ENCODE results near the gene PDE2A.

PDE2A gene

DNA sequence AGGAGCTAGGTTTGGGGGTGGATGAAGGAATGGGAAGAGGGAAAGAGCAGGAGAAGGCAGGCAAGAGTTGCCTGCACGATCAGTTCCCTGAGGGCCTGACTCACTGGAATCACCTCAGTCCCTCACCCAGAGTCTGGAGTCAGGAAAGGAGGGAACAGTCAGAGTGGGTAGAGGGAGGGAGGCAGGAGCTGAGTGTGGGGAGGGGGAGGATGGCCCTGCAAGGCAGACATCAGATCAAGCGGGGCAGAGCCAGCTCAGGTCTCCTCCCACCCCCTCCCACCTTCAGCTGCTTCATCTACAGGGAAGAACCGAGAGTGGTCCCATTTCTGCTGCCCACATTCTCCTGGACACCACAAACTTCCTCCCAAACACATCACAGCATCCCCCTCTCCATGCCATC is 58.9 kb downstream of the PDE2A start:
- DNase-seq (ENCODE audit: low spot score) = peak; percentile 53

DNA sequence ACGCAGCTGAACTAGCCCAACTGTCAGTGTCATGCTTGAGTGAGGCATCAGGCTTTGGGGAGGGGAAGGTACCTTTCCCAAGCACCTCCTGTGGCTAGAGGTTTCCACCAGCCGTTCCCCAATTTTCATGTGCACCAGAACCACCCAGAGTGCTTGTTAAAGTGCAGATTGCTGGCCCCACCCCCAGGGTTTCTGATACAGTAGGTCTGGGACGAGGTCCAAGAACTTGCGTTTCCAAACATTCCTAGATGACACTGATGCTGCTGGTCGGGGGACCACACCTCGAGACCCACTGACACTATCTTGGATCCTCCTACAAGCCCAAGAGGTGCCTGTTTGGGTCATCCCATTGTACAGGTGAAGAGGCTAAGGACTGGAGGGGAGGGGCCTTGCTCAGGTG is 59.8 kb downstream of the PDE2A start:
- no peak for DNase-seq (ENCODE audit: low spot score)

DNA sequence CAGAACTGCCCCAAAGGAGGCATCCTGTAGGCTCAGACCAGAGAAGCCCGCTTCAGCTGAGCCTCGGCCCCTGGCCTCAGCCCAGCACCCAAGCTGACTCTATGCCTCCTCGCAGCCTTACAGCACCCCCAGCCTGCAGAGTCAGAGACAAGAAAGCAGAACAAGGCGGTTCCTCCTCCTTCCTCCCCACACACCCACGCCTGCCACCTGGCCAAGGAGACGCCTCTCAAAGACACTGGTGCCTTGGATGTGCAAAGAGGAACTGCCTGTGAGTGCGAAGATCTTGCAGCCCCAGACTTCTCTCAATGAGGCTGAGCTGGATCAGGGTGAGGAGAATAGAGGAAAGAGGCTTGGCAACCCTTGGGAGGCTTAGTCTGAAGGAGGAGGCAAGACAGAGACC is 60.2 kb downstream of the PDE2A start:
- no peak for DNase-seq (ENCODE audit: low spot score)

DNA sequence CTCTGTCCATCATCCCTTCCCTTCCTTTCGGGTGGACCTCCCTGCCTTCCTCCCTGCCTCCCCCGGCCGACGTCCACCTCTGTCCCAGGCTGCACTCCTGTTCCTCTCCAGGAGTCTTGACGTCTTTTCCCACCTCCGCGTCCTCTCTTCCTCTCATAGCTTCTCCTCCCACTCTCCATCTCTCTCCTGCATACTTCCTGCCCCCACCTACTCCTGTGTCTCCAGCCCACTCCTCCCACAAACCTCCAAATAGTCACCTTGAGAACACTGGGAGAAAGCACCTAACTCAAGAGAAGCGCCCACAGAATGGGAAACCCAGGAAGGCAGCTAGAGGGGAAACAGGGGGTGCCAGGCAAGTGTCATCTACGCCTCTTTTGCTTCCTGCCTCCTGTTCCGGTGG is 60.8 kb downstream of the PDE2A start:
- no peak for DNase-seq (ENCODE audit: low spot score)

DNA sequence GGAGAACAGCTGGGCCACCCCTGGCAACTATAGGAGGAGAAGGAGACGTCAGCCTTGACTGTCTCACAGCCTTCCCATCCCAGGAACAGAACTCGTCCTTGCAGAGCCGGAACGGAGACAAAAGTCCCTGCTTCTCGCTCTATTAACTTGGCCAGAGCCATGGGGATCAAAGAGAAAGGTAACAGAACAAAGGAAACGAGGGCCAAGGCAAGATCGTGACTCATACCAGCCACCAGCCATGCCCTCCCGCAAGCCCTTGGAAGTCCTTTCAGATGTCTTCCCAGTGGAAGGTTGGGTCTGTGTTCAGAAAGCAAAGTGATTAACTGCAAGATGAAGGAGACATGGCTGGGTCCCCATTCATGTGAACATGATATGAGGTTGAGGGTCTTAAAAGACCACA is 64.7 kb downstream of the PDE2A start:
- DNase-seq (ENCODE audit: low spot score) = no peak

DNA sequence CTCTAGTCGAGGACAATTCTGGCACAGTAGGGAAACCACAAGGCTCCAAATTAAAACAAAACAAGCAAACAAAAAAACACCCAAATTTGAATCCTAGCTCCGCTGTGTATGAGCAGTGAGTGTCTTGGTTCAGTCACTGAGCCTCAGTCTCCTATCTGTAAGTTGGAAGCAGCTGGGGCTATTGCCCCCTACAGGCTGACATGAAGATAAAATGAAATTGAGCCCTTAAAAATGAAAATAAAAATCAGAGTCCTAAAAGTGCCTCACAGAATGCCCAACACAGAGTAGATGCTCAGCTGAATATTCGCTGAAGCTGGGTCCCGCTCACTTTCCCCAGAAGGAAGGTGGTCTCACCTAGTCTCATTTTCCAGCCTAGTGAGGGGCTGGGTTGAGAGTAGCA is 65.2 kb downstream of the PDE2A start:
- no peak for DNase-seq (ENCODE audit: low spot score)

DNA sequence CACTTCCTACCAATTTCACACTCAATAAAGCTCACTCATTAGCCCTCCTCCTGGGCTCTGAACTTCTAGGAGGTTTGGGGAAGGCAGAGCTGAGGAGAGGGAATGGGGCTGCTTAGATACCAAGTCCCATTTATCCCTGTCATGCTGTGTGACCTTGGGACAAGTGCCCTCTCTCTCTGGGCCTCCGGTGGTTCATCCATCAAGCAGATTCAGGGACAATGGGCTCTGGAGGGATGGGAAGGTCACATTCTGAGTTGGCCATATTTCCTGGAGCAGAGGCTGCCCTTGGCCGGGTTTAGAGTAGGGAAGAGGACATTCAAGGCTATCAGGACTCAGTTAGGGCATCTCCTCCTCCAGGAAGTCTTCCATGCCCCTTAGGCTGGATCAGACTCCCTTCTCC is 66.7 kb downstream of the PDE2A start:
- DNase-seq (ENCODE audit: low spot score) = no peak

DNA sequence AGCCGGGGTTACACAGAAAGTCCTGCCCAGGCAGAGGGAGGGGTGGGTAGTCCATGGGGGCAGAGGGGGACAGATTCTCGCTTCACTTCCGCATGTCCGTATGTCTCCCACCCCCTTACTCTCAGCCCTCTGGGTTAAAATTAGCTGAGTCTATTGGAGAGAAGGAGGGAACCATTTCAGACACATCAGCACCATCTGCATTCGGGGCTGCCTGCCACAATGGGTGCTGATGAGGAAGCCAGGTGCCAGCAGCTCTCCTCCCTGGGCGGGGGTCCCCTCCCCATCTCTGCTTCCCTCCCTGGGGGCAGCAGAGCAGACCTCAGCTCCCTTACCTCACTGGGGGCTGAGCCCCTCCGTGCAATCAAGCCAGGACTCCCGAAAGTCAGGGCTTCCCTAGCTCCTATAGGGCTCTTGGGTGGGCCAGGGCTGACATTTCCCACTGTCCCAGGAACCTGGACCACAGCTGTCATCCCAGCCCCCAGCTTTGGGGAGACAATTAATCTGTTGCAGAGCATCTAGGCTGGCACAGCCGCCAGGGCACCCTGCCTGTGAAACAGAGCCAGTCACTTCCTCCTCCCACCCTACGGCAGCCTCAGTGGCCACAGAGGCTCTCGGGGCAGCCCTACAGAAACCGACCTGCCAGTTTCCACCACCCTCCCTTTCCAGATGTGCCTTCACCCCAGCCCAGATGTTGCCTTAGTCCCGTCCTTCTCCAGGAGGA is 67.3 kb downstream of the PDE2A start:
- DNase-seq (ENCODE audit: low spot score) = no peak

DNA sequence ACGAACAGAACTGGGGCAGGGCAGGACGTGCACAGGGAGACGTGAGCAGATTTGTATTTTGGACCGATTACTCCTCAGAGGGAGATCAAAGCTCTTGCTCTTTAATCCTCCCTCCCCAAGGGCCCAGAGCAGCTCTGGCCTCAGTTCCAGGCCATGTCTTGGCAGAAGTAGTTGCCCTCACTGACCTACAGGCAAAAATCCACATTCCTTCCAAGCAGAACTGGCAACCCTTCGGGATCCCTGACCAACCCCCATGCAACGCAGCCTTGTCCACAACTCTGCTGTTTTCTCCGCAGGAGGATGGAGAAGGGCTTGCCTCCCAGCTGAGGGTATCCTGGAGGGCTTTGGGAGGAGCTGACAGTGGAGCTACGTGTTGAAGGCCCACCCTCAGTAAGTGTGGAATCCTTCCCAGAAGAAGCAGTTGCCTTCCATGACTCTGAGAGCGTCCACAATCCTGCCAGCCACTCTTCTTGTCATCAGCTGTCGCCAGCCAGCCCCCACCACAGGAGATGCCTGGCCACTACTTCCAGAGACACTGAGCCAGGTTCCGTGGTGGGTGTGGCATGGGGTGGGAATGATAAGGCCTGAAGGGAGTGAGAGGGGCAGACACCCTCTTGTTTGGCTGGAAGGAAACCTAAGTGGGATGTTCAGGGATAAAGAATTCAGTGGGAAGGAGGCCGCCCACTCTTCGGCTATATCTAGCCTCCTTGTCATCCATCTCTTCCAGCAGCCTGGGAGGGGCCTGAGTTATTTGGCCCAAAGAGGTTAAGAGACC is 68.1 kb downstream of the PDE2A start:
- no peak for DNase-seq (ENCODE audit: low spot score)

DNA sequence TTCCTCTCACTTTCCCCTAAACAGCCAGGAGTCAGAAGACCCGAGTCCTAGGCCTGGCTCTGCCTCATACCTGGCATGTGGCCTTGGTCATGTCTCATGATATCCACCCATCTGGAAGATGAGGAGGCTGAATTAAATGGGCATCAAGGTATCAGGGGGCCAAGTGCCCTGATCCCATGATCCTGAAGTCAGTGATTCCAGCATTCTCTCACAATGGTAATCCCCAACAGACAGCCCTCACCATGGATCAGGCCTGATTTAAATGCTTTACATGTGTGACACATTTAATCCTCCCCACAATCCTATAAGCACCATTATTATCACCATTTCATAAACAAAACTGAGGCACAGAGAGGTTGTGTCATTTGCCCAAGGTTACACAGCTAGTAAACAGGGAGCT is 70.0 kb downstream of the PDE2A start:
- no peak for DNase-seq (ENCODE audit: low spot score)

DNA sequence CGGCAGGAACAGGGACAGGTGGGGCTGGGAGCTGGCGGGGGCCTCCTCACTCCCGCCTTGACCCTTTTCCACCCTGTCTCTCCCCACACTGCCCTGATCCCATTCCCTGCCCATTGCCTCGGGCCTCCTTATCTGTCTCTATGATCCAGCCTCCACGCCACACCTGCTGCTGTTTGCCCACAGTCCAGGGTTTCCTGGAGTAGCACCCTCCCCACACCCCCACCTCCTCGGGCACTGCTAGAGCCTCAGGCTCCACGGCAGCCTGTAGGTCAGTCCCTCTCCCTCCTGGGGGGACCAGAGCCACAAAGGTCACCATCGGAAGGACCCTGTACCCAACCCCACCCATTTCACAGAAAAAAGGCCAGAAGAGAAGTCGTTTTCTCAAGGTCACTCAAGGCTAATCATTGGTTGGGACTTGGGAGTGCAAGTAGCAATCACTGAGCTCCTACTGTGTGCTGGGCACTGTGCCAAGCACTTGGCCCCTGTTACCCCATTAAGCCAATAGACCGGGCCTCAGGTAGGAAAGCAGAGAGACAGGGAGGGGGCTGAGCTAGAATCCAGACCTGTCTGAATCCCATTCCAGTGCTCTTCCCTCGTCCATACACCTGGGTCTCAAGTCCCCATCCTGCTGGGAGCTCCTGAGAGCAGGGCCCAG is 71.8 kb downstream of the PDE2A start:
- no peak for DNase-seq (ENCODE audit: low spot score)

DNA sequence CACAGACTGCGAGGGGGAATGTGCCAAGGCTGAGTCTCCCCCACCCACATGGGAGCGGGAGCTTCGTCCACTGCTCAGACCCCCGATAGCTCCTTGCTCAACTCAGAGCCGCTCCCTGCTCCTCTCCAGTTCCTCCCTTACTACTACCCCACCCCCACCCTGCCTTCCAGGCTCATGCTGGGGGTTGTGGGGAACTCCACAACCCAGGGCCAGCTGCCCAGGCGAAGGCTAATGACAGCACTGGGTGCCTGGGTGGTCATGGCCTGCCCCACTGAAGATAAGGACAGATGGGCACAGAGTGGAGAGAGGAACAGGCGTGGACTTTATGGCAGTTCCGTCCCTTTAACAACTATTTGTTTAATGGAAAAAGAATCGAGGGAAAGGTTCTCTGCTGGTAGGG is 73.7 kb downstream of the PDE2A start:
- no peak for DNase-seq (ENCODE audit: low spot score)

DNA sequence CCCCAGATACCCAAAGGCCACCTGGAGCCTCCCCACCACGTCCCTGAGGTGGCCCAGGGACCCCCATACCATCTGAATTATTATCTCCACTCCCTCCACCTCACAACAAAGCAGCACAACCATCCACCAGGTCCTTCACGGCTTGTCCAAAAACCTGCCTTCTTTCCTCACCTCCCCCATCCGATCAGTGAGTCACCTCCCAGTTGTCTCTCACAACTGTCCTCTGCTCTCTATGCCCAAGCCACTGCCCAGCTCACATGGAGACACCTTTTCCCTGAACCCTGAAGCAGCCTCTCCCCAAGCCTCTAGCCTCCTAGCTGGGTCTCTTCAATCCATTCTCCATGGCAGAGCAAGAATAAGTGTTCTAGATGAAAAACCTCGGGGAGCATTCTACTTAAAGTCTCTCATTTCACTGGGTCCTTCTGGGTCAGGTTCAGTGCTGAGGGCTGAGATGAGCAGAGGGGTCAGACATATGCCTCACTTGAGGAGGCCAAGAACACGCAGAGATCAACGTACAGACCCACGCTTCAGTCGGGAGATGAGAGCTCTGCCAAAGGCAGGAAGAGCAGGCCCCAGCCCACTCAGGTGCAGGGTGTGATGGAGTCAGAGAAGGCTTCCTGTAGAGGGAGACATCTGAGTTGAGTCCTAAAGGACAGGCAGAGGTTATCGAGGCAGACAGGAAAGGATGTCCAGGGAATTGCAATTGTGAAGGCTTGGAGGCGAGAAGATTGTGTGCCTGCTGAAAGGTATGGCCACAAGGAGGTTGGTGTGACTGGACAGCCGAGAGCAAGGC is 74.7 kb downstream of the PDE2A start:
- no peak for DNase-seq (ENCODE audit: low spot score)

DNA sequence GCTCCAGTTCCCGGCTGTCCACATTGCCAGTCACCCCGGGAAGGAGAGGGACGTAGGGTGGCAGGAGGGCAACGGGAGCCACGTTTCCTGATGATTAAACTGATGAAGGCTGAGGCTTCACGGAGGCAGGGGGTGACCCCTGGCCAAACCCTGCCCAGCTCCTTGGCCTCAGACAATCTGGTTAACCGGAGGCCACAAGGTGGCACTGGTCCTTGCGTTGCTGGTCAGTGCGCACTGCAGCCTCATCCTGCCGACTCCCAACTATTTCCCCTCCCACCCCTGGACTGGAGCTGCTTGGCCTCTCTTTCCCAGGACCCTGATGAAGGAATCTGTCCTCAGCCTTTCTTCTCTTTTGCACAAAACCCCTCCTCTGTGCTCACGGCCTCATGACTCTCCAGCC is 75.3 kb downstream of the PDE2A start:
- peak; percentile 58 for DNase-seq (ENCODE audit: low spot score)

DNA sequence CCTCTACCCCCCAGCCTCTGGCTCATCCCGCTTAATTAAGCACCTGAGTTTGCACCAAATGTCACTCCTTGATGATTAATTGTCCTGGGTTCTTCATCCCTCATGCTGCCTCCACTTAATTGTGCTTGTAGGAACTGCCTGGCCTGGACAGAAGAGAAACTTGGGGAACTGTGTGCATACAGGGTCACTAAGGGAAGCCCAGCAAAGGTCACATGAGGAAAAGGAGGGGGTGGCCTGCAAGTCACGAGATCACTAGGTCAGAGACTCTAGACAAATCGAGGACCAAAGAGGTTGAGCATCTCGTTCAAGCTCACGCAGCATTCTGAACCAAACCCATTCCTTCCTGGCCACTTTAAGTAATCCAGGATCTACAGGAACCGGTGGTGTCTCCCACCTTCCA is 75.8 kb downstream of the PDE2A start:
- DNase-seq (ENCODE audit: low spot score) = no peak

DNA sequence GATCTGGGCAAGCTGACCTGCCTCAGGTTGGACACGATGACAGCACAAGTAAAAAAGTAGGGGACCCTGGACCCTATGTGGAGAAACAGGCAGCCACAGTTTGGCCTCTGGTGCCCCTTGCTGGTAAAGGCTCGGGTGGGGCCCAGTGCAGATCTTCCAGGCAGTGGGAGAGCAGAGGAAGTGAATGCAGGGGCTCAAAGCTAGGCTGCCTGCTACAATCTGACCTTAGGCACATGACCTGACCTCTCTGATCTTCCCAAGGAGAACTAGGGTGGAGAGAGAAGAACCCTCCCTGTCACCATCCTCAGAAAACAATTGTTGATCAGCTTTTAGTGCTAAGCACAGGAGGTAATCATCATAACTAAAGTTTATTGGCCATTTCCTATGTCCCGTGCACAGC is 76.5 kb downstream of the PDE2A start:
- DNase-seq (ENCODE audit: low spot score) = no peak

DNA sequence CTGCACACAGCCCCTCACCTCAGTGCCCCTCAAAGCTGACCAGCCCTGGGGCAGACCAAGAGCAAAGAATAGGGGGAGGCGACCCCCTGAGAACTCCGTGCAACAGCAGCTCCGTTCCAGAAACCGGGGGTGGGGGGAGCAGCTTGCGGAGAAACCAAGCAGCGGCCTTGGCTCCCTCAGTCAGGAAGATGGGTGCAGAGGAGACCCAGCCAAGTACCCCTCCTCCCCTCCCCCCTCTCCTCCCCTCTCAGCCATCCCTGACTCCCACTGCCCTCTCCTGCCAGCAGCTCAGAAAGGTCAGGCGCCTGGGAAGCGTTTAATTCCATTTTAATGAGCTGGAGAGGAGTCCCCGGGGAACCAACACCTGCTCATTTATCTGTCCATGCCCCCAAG is 78.9 kb downstream of the PDE2A start:
- no peak for DNase-seq (ENCODE audit: low spot score)

DNA sequence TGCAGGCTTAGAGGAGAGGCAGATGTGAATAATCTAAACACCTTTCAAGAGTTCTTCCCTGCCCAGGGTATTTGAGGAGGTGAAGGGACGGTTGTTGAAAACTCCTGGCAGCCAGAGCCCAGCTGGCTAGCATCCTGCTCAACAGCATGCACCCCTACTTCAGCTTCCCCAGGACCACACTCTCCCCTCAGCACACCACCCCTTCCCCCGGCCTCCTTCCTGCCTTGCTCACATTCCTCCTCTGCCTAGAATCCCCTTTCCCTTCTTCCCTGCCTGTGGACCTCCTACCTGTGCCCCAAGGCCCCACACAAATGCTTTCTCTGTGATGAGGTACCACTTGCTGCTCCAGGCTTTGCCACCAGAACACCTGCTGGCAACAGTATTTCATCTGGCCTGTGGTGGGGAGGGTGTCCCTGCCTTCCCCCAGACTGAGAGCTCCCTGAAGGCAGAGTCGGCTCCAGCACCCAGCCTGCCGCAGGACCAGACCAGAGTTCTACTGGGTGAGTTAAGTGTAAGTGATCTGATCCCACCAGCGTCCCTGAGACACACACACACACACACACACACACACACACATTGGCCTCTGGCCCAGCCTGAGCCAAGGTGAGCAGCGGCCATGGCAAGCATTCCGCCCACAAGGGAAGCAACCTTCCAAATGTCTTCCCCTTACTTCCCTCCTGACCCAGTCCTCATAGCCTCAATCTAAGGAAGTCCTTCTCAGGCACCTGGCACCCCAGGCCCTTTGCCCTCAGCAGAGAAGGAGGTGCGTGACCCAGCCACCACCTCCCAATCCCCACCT is 79.5 kb downstream of the PDE2A start:
- DNase-seq (ENCODE audit: low spot score) = no peak

DNA sequence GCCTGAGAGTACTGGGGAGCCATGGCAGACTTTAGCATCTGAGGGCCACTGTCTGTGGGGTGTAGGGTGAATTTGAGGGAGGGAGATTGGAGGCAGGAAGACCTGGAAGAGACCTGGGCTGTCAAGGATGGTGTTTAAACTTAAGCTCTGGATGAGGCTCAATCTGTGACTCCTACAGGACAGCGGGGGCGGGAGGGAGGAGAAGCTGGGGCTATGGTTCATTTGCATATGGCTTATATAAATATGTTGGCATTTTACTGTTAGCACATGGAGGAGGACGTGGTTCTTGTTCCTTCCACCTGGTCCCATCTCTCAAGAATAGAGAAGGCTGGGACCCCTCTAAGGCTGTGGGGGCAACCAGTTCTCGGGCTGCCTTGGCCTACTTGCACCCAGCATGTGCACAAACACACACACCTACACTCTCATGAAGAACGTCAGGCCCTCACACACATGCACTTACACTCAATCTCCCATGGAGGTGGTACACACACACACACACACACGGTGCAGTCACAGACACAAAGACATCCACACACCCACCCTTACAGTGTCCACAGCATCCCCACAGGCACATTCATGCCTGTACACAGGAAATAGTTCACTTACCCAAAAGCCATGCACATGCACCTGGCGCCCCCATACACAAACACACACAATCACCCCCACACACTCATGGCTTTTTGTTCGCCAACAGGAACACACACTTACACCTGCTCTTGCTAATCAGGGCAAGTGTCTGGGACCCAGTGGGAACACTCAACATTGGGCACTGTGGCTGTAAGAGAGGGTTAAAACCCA is 81.3 kb downstream of the PDE2A start:
- DNase-seq (ENCODE audit: low spot score) = no peak

DNA sequence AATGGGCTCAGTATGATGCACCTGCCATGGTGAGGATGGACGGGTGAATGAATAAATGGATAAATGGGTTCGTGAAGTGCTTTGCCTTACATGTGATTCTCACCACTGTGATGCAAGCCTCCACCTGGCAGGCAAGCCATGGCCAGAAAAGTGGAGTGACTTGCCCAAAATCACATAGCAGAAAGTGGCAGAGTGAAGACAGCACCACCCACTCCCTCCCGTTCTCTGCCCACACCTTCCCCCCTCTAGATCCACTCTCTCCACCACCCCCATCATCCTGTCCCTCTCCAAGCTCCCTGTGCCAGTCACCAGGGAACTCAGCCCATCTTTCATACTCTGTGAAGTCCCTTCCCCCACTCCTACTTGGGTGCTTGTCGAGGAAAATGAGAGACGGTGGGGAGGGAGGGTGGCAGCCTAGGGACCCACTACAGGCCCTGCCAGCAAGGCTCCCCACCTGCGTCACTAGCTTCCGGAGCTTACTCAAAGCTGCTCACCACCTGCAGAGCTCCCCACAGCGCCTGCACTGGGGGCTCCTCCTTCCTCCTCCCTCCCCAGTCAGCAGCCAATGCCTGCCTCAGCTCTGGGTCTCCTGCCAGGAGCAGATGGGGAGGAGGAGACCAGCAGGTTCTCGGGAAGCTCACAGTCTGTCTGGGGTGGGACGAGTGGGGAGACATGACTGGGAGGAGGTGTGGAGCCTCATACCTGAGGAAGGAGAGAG is 82.3 kb downstream of the PDE2A start:
- no peak for DNase-seq (ENCODE audit: low spot score)
